Fibroblast of skin of abdomen (primary cell): ENCODE measurements around the gene EXOC4.
A peak's percentile ranks its signal among the peaks of the same experiment; 100 is the strongest.

ENCODE experiments used
- DNase-seq: peaks from one replicate; pipeline ENCODE4 v3.0.0-alpha.2; 2013

EXOC4 gene

DNA sequence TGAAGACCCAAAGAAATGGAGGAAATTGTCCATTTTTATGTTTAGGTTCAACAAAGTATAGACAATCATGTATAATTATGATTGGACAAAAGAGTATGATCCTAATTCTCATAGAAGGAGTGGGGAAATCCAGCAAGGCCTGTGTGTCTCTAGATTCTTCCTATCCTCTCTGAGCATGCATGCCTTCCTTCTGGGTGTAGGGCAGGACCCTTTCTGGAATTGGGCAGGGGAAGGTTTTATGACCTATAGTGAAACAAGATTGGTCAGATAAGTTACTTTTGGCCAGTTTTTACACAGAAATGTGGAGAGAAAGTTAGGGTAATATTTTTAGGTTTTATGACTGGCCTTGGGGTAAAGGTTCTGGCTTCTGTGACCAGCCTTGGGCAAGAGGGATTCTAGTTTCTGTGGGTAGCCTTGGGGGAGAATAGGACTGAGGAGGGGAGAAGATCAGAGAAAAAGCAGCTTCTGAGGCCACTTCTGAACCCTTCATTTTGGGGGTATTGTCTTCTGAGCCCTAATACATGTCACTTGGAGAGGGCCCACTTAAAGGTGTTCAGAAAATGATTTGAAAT is 289.4 kb downstream of the EXOC4 start:
- DNase-seq, result no peak

DNA sequence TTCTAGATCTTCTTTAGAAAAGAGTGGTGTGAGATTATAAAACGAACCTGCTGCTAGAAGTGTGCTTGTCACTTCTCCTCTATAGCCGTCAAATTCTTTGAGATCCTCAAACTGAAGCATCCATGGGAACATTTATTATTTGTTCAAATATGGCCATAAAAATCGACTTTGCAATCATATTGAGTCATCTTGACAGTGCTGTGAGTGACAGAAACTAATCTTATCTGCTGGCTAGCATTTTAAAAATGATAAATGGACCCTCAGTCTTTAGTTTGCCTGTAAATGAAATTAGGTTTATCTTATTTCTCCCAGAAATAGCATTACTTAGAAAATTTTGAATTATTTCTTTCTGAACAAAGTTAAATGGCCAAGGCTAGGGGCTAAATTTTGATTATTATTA is 290.8 kb downstream of the EXOC4 start:
- no peak for DNase-seq

DNA sequence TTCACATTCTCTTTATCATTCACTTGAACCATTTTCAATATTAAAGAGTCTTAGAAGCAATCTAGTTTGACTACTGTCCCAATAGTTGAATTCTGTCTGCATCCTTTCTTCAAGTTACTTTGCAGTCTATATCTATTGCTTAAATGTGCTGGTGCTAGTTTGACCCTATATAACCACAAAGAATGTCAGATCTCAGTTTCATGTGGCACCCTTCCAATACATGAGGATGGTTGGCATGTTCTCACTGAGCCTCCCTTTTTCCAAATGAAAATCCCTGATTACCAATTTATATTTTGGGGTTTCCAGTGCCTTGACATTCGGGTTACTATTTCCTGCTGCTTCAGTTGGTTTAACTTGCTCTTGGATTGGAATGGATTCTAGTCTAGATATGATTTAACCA is 292.7 kb downstream of the EXOC4 start:
- peak; percentile 52 for DNase-seq

GRCh38 chr7:133547981-133548380 is 295.1 kb downstream of the EXOC4 start:
- DNase-seq, result no peak

DNA sequence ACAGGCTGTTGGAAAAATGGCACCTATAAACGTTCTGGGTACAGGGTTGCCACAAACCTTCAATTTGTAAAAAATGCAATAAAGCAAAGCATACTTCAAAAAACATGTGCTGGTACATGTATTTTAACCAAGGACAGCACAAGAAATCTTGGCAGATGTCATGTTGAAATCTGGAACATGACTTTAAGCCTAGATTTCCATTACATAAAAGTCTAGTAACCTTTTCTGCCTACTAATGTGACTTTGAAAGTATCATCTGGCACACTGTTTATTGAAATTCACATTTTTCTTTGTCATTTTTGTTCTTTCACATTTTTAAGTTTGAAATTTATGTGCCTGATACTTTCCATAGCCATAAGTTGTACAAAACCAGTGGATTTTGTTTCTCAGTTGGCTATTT is 296.8 kb downstream of the EXOC4 start:
- DNase-seq, result no peak

DNA sequence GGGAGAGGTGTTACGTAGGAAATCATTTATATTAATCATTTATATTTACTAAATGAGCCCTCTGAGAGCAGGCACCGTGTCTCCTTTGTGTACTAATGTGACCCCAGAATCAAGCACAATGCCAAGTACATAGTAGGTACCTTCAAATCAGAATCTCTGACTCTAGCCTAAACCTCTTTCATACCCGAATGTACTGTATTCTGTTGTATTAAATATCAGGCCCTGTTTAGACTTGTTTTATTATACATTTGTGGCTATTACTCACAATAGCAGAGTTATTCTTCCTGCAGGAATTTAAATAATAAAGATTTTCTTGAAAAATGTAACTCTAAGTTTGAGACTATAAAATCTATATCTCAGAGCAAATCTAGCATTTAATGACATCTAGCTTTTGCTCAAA is 297.3 kb downstream of the EXOC4 start:
- no peak for DNase-seq

DNA sequence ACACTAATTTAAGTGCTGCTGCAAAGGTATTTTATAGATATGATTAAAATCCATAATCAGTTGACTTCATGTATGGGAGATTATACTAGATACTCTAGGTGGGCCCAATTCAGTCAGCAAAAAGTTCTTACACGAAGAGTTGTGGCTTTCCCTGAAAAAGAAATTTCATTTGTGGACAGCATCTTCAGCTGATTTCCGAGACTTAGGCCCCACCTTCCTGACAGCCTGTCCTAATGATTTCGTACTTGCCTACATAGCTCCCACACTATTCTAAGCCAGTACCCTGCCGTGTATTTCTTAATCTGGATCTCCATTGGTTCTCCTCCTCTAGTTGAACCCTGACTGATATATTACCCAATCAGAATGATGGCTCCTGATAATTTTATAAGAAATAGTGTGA is 297.9 kb downstream of the EXOC4 start:
- DNase-seq, result no peak

DNA sequence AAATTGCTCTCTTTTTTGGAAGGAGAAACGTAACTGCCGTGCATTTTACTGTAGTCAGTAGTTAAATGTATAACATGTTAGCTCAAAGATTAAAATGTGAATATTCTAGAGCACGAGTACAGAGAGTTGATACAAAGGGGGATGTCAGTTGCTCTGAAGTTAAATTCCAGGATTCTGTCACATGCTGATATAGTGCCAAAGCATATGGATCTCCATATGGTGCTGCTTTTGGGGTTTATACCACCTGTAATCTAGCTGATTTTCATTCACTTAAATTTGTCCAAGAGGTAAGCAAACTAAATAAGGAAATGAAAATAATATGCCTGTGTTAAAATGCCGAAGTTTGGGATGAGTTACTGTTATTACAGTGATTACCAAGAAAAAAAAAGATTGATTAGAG is 298.6 kb downstream of the EXOC4 start:
- DNase-seq, result no peak

DNA sequence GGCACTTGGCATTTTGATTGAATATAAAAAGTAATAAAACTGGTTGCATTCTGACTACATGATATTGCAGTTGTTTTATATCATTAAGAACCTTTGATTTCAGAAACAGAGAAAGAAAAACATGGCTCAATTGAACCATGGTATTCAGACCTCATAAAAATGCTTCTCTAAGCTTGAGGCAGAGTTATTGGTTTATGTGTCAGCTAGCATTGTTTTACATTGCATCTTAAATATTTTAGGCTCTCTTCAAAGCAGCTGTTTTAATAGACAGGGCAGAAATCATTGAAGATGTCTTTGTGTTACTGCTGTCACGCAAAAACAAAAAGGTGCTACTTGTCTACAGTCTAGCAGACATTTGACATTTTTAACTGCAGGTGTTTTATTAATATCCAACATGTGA is 299.2 kb downstream of the EXOC4 start:
- no peak for DNase-seq

- no peak for DNase-seq
Observed at GRCh38 chr7:133554330-133554729, 301.5 kb downstream of the EXOC4 start.

DNA sequence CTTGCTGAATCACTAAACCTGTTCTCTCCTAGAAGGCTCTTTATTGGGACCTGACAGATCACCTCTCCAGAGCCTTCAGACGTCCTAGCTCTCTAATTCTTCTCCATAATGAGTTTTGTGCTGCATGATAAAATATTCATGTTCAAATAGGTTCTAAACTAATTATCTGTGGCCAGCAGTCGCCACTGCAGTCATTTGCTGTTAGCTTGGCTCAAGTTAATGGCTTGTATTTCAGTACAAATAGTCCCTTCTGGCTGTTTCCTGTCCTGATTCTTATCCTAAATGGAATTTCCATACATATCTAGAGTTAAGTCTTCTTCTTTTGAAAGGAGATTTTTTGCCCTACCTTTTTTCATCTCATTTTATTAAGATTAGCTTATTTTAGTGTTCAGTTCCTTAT is 303.2 kb downstream of the EXOC4 start:
- no peak for DNase-seq

- no peak for DNase-seq
Observed at GRCh38 chr7:133556553-133556952, 303.7 kb downstream of the EXOC4 start.

- DNase-seq, result no peak
Observed at GRCh38 chr7:133560900-133561299, 308.0 kb downstream of the EXOC4 start.

DNA sequence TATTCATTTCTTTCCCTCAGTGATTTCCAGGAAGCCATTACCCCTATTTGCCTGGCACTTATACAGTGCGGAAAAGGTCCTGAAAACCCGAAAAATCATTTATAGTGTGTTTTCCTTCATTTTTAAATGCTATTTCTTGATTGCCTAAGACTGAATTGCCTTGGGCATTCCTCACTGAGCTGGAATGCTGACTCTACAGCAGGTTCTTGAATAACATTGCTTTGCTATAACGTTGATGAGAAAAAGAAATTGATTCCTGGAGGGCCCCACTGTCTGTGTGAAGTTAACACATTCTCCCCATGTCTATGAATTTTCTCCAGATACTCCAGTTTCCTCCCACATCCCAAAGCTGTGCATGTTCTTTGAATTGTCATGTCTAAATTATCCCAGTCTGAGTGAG is 308.5 kb downstream of the EXOC4 start:
- no peak for DNase-seq

GRCh38 chr7:133562621-133563020 is 309.7 kb downstream of the EXOC4 start:
- DNase-seq, result peak; percentile 84

DNA sequence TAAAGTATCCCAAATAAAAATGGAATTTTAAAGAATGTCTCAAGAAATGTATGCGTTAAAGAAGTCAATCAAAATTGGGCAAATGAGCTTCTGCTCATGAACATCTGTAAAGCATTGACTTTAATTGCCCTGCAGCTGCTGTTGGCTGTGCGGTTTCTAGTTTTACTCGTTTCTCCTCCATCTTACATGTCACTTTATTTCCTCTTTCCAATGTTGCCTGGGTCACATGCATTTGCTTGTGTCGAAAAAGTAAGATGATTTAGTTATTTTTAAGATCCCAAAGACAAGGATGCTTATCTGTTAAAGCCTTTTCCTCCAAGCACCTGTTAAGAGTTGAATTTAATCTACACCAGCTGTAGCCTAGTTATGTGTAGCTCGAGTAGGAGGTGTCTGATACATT is 310.4 kb downstream of the EXOC4 start:
- DNase-seq, result peak; percentile 35

DNA sequence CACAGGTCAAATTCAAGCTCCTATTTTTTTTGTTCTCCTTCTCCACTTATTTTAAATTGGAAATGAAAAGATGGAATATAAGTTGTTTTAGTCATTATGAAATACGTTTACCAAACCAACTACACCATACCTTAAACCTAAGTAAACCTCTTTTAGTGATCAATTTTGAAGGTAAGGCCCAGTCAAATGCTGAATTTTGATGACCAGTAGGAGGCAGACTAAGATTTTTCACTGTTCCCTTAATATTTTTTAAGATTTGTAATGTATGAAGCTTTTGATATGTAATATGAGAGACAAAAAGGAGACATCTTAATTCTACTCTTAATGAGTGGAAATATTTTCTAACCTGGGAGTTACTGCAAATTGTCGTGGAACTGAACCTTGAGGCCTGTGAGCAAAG is 311.6 kb downstream of the EXOC4 start:
- no peak for DNase-seq

DNA sequence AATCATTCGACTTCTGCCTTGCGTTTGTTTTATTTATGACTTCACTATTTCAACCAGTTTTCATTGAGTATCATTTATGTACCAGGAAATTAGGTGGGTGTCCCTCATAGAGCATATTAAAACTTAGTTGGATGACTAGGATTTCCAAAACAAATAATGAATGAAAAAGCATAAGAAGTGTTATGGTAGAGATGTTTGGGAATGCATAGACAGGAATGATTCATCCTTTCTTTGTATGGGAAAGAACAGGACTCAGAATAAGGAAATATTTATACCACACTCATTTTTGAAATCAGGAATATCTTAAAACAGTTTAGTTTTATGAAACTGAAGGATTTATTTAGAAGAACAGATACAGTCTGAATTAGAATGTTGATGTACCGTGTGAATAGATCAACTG is 315.7 kb downstream of the EXOC4 start:
- no peak for DNase-seq

GRCh38 chr7:133570321-133570720 is 317.4 kb downstream of the EXOC4 start:
- DNase-seq, result no peak

DNA sequence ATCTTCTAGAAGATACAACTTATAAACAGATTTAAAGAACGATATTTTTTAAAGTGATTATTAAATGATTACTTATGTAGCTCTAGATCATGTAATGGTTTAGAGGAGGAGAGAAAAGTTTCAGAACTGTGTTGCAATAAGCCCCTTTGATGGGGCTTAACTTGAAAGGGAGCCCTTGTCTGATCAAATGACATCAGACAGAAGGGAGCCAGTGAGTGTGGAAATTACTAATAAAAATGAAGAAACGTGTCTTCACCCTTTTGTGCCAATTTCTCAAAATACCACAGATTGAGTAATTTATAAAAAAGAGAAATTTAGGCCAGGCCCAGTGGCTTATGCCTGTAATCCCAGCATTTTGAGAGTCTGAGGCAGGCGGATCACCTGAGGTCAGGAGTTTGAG is 318.2 kb downstream of the EXOC4 start:
- DNase-seq, result no peak

- no peak for DNase-seq
Observed at GRCh38 chr7:133572087-133572486, 319.2 kb downstream of the EXOC4 start.

DNA sequence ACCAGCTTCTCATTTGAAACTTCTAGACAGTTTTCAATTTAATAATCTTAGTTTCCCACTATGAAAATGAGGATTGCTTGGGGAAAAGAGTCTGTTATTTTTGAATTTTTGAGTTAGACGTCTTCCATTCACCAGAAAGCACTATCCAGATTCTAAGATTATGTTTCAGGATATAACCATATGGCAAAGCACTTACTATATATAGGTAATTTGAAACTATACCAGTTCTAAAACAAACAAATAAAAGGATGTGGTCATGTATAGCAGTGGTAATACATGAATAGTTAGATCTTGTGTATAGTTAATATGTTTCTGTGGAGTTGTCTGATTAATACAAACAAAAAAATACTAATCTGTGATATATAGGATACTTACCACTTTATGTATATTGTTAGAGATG is 320.0 kb downstream of the EXOC4 start:
- DNase-seq, result no peak

DNA sequence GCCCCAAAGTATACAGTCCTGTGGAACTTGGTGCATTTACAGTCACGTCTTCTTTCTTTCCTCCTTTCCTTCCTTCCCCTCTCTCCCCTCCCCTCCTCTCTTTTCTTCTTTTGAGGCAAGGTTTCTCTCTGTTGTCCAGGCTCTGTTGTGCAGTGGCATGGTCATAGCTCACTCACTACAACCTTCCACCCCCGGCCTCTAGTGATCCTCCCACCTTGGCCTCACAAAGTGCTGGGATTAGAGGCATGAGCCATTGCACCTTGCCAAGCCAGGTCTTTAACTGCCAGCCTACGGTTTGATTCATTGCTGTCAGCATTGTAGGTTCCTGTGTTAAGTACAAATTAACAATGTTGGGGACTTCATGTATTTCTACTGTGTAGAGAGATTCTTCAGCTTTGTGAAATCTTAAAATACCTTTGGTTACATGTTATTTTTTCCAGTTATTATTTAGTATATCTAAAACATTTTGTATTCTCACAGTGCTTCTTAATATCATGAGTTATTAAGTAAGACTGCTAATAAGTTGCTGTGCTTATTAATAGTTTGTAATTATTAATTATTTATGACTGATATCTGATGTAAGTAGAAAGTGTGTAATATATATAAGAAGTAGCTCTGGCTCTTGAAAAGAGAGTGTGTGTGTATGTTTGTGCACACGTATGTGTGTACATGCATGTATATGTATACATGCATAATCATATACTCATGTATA is 320.8 kb downstream of the EXOC4 start:
- no peak for DNase-seq

DNA sequence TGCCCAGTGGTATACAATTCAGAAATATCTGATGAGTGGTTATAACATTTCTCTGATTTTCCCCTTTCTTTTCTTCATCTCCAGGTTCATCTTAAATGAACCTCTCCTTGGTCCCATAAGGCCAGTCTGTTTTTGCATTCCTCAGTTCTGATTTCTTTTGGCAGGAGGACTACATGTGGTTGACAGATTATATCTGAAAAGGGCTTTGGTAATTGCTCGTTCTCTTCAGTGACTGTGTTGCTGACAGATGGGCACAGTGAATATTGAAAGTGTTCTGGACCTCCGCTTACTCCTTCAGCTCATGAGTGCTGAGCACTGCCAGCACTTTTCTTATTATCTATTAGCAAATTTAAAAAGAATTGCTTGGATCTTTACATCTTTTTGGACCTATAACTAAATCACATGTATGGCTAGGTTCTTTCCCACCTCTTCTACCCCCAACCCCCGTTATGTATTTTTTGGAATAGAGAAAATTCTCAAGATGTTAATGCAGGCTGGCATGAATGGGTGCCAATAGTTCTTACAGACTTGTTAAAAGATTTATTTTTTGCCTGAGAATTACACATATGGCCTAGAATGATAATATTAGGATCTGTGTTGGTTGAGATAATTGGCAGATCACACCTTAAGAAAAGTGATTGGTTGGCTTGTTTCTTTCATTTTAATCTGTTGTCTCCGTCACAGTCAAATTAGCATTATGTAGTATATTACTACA is 323.0 kb downstream of the EXOC4 start:
- DNase-seq, result peak; percentile 44
